ENCODE data around the gene ZNF865. TPM values are rescaled to one million over a fixed set of nuclear protein-coding genes. Genes with fewer than 3 reads are reported as not detected.

The ZNF865 gene
- polyA plus RNA-seq, 1 donor from 2014 or later, result 1.7 TPM

- Histone ChIP-seq H3K79me2 (replicated peaks; ENCODE audit: insufficient read depth, low read length) (peaks cover 25% of the 10 kb centered on the region), H3K4me3 (ENCODE audit: low read length) (peak overlapping the region; percentile 97)
Observed at GRCh38 chr19:55635856-55636440, 30.5 kb downstream of the ZNF865 start.

GRCh38 chr19:55636723-55637122 lies 31.3 kb downstream of the ZNF865 start:
- Histone ChIP-seq H3K9ac (ENCODE audit: low read length) (no peak overlapping the region), H3F3A (ENCODE audit: insufficient read depth, low read length, poor library complexity, severe bottlenecking) (no peaks in the 10 kb centered on the region), H2AFZ (ENCODE audit: low read depth, low read length) (no peak overlapping the region), H3K4me3 (ENCODE audit: low read length) (no peak overlapping the region), H3K27ac (ENCODE audit: low read length) (no peak overlapping the region), H3K9me3 (ENCODE audit: low read length) (no peaks in the 10 kb centered on the region), H3K36me3 (ENCODE audit: insufficient read depth, low read length) (no peaks in the 10 kb centered on the region), H3K27me3 (ENCODE audit: insufficient read depth, low read depth, low read length) (no peaks in the 10 kb centered on the region), H4K20me1 (ENCODE audit: insufficient read depth) (no peaks in the 10 kb centered on the region), H3K79me2 (replicated peaks; ENCODE audit: insufficient read depth, low read length) (peaks cover 30% of the 10 kb centered on the region), H3K4me2 (ENCODE audit: low read length) (no peak overlapping the region), H3K9me2 (ENCODE audit: insufficient read depth, low read length) (no peaks in the 10 kb centered on the region)
- no peak for TF ChIP-seq REST (IDR thresholded peaks at IDR 0.05; ENCODE audit: borderline replicate concordance)
- no peak for TF ChIP-seq TAF1 (IDR thresholded peaks at IDR 0.05; ENCODE audit: low read depth)
- no peak for TF ChIP-seq MXI1 (conservative IDR thresholded peaks at IDR 0.05; ENCODE audit: poor library complexity, severe bottlenecking)

More at GRCh38 chr19:55635856-55636440, 30.5 kb downstream of the ZNF865 start:
- Histone ChIP-seq H3K9ac (ENCODE audit: low read length) (peak overlapping the region; percentile 94), H3F3A (ENCODE audit: insufficient read depth, low read length, poor library complexity, severe bottlenecking) (no peaks in the 10 kb centered on the region), H3K27me3 (ENCODE audit: insufficient read depth, low read depth, low read length) (no peaks in the 10 kb centered on the region), H3K36me3 (ENCODE audit: insufficient read depth, low read length) (no peaks in the 10 kb centered on the region), H3K9me2 (ENCODE audit: insufficient read depth, low read length) (no peaks in the 10 kb centered on the region), H3K9me3 (ENCODE audit: low read length) (no peaks in the 10 kb centered on the region), H3K27ac (ENCODE audit: low read length) (no peak overlapping the region), H4K20me1 (ENCODE audit: insufficient read depth) (no peaks in the 10 kb centered on the region), H2AFZ (ENCODE audit: low read depth, low read length) (no peak overlapping the region), H3K4me2 (ENCODE audit: low read length) (peak overlapping the region; percentile 81)
- TF ChIP-seq EZH2 (IDR thresholded peaks at IDR 0.05; ENCODE audit: borderline replicate concordance, insufficient read depth, low read length, poor library complexity, severe bottlenecking) (no peak), RAD21 (conservative IDR thresholded peaks at IDR 0.05) (no peak), MXI1 (conservative IDR thresholded peaks at IDR 0.05; ENCODE audit: poor library complexity, severe bottlenecking) (no peak), CTCF (IDR thresholded peaks at IDR 0.05; ENCODE audit: poor library complexity, severe bottlenecking) (no peak), REST (IDR thresholded peaks at IDR 0.05; ENCODE audit: borderline replicate concordance) (no peak), TAF1 (IDR thresholded peaks at IDR 0.05; ENCODE audit: low read depth) (no peak), SMC3 (conservative IDR thresholded peaks at IDR 0.05; ENCODE audit: poor library complexity) (no peak), EP300 (conservative IDR thresholded peaks at IDR 0.05; ENCODE audit: poor library complexity, severe bottlenecking) (no peak), POLR2AphosphoS5 (IDR thresholded peaks at IDR 0.05) (no peak)
